ENCODE results near the gene TENT4B.
A peak's percentile ranks its signal among the peaks of the same experiment; 100 is the strongest.
"Not testable (repeated sequence)": the region's sequence is repeated elsewhere in the genome, so short reads cannot be mapped to it uniquely, and the experiment has no call there.

TENT4B gene

DNA sequence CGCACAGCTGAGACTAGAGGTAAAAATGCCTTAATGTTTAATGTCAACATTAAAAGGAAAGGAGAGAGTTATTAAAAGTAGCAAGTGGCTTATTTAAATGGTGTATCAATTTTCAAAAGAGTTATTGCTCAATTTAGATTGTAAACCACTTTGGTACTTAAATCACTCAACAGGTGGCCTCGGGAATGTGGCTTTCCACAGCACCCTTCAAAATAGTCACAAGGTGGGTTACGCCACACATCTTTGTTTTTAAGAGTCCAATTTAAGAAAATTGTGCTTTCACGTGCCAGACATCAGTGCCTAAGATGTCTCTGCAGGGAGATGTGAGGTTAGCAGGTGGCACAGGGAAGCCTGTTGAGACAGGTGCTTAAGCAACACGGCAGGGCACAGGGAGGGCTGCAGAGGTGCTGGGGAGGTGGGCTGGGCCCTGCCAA is 85.8 kb downstream of the TENT4B start:
- DNase-seq = no peak

GRCh38 chr16:50243024-50243423 is 89.9 kb downstream of the TENT4B start:
- not testable (repeated sequence) for DNase-seq

- DNase-seq = no peak
Observed at GRCh38 chr16:50244140-50244503, 91.0 kb downstream of the TENT4B start.

DNA sequence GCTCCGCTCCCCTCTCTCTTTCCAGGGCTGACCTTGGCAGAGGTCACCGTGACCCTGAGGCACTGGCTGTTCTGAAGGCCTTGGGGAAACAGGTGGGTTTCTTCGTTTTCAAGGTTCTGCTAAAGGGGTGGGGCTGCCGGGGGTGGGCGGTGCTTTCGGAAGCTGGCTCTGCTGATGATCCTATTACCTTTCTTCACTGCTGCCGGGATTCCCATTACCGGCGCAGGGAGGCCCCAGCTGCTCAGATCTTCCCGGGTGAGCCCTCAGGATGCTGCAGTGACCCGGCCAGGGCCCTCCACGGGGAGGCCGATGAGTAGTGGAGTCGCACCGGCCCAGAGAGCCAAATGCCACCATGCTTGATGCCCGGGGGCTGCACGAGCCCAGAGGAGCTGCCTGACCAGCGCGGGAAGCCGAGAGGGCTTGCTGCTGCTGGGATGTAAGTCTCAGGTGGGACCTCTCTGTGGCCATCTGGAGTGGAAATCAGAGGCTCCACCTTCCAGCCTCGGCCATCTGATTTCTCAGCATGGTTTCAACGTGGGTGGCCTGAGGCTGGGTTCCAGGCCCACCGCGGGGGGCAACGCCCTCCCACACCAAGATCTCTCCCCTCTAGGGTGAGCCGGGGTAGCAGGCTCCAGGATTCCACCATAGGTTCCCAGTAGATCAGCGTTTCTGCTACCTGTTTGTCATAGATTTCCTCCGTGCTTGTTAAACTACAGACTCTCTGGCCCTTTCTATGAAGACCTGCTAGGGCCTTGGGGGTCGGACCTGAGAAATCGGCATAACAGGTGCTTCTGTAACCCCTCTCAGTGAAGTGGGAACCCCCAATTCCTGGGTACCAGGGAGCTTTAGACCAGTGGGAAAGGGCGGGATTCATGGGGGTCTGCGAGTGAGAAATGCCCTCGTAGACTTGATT is 91.7 kb downstream of the TENT4B start:
- no peak for DNase-seq

DNA sequence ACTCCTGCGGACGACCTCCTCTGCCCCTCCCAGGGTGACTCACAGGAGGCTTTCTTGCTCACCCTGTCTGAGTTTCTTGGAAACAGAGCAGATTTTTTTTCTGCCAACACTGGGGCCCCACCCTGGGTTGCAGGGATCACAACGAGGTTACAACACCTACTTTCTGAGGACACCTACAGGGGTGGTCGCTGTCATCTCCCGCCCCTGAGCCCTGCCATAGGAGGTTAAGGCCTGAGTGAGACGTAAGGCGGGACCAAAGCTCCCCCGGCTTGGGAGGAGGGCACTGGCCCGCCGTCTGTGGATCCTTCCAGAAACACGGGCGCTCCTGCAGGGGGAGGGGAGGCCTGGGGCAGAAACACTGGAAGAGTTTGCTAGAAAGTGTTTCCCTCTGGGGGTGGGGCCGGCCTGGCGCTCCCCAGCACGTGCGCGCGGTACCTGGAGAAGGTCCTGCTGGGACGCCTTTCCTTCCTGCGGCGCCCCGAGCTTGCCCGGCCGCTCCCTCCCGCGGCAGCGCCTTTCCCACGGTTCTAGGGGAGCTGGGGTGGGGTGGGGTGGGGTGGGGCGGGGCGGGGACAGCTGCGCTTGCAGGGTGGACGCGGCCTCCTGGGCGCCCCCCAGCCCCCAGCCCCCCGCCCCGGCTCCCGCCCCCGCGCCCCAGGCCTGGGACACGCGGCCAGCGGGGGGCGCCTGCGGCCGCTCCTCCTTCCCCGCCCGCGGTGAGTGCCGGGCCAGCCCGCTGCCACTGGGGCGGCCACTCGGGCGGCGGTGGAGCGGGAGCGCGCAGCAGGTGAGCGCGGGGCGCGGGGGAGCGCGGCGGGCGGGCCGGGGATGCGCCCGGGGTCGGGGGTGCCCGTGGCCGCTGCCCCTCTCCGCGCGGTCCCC is 92.6 kb downstream of the TENT4B start:
- peak; percentile 79 for DNase-seq

DNA sequence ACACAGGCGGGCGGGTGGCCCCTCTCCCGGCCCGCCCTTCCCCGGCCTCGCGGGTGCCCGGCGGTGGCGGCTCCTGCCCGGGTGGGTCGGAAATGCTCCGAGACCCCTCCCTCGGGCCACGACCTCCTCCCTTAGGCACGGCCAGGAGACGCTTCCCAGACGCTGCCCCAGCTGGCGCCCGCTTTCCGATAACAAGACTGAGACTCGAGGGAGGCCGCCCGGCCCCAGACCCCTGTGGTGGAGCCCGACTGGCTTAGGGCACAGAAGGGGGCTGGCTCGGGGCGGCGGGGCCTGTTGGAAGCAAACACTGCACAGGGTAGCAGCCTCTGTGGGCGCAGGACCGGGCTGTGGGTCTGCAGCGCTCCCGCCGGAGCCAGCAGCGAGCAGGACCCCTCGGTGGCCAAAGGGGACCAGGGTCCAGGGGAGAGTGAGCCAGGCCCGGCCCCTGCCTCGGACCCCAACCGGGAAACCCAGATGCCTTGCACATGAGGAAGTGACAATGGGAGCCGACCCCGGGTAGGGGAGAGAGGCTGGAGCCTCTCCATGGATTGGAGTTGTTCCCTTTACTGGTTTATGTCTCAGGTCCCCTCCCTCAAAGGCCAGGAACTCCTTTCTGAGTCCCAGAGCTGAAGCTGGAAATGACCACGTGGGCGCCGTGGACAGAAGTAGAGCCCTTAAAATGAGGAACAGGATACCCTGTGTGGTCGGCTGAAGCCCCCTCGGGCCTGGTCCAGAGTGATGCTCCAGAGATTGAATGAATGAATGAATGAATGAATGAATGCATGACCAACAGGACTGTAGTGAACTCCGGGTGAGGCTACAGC is 93.4 kb downstream of the TENT4B start:
- DNase-seq = no peak

DNA sequence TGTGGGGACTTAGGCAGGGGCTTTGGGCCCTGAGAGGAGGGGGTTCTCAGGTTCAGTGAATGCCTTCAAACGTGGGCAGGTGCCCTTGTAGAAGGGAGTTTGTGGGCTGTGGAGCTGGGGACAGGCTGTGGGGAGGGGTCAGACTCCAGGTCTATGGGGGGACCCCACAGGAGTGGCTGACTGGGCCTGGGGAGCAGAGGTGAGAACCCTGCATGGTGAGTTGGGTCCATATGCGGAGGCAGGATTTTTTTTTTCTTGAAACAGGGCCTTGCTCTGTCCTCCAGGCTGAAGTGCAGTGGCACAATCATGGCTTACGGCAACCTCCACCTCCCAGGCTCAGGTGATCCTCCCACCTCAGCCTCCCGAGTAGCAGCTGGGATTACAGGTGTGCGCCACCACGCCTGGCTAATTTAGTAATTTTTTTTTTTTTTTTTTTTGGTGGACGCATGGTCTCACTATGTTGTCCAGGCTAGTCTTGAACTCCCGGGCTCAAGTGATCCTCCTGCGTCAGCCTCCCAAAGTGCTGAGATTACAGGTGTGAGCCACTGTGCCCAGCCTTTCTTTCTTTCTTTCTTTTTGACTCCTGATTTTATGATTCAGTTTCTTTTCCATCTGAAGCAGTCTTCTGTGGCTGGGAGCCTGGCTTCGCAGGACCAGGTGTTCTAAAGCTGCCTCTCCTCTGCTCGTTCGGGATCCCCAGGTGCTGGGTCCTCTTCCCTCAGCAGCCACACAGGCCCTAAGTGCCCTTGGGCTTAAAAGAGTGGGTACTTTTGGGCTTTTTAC is 94.2 kb downstream of the TENT4B start:
- DNase-seq = no peak

DNA sequence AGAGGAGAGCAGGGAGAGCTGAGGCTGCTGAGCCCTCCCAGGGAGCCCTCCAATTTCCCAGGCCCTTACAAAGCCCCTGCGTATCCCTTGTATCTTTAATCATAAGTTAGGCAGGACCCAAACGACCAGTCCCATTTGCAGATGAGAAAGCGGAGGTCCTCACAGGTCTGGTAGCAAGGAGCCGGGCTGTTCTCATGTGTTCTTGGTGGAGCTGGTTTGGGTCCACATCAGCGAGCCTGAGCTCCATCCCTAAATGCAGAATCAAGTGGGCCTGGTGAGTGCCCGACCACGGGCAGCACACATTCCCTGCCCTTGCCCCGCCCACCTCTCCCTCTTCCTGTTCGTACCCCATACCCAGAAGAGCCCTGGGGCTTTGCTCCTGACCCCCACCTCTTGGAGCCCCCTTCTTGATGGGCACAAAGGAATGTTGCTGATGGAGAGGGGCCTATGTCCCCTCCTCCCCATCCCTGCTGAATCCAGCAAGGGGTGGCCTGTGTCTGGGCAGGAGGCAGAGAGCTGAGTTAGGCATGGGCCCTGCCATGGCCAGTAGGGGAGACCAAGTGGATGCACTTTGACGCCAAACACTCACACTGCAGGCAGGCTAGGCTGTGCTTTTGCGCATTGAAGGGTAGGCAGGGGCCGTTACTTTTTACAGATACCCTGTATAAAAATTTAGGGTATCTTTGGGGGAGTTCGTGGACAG is 95.0 kb downstream of the TENT4B start:
- no peak for DNase-seq

- no peak for DNase-seq
Observed at GRCh38 chr16:50248845-50249244, 95.7 kb downstream of the TENT4B start.

DNA sequence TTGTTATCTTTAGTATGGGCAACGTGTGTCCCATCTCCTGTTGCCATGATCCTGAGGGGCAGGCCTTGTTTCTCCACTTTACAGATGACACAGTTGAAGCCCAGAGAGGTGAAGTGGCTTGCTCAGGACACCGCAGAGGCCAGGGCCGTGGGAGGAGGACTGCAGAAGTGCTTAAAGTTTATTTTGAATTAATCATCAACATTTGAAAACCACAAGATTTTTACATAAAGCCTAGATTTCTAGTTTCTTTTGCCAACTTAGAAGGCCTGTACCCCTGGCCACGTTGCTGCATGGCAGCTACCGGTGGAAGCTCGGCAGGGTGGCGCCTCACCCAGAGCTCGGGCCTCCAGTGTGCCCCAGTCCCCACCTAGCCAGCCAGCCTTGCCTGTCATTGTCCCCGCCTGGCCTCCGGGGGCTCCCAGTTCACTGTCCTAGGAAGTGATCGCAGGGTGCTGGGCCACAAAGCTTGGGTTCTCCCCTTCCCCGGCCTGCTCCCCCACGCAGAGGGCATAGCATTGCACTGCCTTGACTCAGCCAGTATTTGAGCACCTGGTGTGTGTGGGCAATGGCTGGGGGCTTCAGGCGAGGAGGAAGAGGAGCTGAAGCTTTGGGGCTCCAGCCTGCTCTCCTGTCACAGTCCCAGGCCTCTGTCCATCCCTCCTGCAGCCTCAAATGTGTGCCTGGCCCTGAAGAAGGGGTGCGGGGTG is 98.4 kb downstream of the TENT4B start:
- DNase-seq = no peak

DNA sequence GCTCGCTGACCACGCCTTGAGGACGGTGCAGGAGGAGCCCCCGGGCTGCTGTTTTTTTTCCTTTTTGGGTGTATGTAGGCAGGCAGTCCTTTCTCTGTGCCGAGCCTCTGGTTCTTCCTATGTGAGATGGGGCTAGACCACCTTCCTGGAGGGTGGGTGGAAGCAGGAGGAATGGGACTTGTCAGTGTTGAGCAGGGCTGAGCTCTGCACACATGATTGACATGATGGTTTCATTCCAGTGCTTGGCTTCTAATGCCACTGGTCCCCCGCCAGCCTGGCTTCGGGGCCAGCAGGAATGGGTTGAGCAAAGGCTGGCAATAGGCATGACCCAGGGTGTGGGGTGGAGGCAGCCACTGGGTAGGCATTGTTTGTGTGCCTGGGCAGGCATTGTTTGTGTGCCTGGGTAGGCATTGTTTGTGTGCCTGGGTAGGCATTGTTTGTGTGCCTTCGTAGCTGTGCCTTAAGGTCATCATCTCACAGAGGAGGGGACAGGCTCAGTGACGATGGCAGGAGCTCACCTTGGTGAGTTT is 99.0 kb downstream of the TENT4B start:
- DNase-seq = no peak

GRCh38 chr16:50252874-50253513 is 99.9 kb downstream of the TENT4B start:
- no peak for DNase-seq

DNA sequence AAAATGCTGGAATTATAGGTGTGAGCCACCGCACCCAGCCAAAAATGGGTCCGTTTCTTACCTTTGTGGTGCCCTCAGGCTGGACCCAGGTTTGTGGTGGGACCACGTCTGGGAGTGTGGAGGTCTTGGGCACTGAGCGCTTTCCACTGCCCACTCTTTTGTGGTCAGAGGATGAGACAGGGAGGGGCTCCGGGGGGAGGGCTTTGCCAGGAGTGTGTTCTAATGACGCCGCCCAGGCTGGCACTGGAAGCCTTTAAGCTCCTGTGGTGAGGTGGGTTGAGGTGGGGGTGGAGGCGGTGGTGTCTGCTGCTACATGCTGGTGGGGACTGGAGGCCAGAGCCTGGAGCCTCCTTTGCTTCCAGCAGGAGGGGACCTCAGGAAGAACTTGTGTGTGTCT is 100.4 kb downstream of the TENT4B start:
- no peak for DNase-seq

GRCh38 chr16:50254072-50254471 is 101.0 kb downstream of the TENT4B start:
- no peak for DNase-seq

GRCh38 chr16:50255538-50255937 is 102.4 kb downstream of the TENT4B start:
- no peak for DNase-seq

DNA sequence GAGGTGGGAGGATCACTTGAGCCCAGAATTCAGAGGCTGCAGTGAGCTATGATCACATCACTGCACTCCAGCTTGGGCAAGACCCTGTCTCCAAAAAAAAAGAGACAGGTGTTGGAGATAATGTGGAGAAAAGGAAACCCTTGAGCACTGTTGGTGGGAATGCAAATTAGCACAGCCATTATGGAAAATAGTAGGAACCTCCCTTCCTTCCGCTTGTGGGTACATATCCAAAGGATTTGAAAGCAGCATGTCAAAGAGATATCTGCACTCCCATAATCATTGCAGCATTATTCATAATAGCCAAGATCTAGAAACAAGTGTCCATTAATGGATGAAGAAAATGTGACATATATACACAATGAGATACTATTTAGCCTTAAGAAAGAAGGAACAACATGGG is 103.5 kb downstream of the TENT4B start:
- DNase-seq = no peak

- no peak for DNase-seq
Observed at GRCh38 chr16:50257876-50258275, 104.8 kb downstream of the TENT4B start.

- no peak for DNase-seq
Observed at GRCh38 chr16:50259334-50260205, 106.5 kb downstream of the TENT4B start.

All from stimulated activated CD4-positive, alpha-beta T cell treated with anti-CD3 and anti-CD28 coated beads, Interleukin-1b, Interleukin-23, amount 100 ng/mL, for 48 hours (primary cell).